ENCODE data around the gene RBM25.
A peak's percentile ranks its signal among the peaks of the same experiment; 100 is the strongest.
"Not testable (repeated sequence)": the region's sequence is repeated elsewhere in the genome, so short reads cannot be mapped to it uniquely, and the experiment has no call there.

The RBM25 gene

DNA sequence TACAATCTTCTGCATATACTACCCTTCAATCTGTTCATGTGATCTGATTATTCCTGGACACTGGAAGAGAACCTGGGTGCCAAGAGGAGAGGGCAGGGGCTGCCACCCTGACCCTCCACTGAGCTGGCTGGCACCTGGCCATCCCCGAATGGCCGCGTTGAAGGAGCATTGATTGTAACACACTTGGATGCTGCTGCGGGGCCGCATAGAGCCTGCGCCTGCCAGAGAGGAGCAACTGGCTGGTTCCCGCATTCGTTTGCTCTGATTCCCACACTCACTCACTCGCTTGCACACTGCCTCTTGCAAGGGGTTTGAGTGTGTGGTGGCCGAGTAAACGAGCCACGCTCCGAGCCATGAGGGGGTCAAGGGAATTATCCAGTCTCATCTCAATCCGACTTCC is 110.4 kb downstream of the RBM25 start:
- DNase-seq (ENCODE audit: low read depth): no peak

DNA sequence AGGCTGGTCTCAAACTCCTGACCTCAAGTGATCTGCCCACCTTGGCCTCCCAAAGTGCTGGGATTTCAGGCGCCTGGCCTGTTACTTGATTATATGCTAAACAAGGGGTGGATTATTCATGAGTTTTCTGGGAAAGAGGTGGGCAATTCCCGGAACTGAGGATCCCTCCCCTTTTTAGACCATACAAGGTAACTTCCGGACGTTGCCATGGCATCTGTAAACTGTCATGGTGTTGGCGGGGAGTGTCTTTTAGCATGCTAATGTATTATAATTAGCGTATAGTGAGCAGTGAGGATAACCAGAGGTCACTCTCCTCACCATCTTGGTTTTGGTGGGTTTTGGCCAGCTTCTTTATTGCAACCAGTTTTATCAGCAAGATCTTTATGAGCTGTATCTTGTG is 111.5 kb downstream of the RBM25 start:
- DNase-seq (ENCODE audit: low read depth): not testable (repeated sequence)

DNA sequence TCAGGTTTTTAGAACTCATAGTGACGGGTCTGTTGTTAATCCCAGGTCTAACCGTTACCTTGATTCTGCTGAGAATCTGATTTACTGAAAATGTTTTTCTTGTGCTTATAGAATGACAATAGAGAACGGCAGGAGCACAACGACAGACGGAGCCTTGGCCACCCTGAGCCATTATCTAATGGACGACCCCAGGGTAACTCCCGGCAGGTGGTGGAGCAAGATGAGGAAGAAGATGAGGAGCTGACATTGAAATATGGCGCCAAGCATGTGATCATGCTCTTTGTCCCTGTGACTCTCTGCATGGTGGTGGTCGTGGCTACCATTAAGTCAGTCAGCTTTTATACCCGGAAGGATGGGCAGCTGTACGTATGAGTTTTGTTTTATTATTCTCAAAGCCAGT is 112.4 kb downstream of the RBM25 start:
- DNase-seq (ENCODE audit: low read depth): no peak

DNA sequence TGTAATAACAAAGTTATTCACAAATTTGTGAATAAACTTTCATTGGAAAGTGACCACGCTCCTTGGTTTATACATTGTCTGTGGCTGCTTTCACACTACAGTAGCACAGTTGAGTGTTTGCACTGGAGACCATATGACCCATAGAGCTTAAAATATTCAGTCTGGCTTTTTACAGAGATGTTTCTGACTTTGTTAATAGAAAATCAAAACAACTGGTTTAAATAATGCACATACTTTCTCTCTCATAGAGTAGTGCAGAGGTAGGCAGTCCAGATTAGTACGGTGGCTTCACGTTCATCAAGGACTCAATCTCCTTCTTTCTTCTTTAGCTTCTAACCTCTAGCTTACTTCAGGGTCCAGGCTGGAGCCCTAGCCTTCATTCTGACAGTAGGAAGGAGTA is 114.2 kb downstream of the RBM25 start:
- no peak for DNase-seq (ENCODE audit: low read depth)

DNA sequence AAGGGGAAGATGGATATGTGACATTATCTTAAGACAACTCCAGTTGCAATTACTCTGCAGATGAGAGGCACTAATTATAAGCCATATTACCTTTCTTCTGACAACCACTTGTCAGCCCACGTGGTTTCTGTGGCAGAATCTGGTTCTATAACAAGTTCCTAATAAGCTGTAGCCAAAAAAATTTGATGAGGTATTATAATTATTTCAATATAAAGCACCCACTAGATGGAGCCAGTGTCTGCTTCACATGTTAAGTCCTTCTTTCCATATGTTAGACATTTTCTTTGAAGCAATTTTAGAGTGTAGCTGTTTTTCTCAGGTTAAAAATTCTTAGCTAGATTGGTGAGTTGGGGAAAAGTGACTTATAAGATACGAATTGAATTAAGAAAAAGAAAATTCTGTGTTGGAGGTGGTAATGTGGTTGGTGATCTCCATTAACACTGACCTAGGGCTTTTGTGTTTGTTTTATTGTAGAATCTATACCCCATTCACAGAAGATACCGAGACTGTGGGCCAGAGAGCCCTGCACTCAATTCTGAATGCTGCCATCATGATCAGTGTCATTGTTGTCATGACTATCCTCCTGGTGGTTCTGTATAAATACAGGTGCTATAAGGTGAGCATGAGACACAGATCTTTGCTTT is 114.9 kb downstream of the RBM25 start:
- DNase-seq (ENCODE audit: low read depth): peak; percentile 8

Data from HS-27A (cell line).